CD4-positive, alpha-beta T cell treated with Interleukin-12 subunit alpha and Interleukin-12 subunit beta, for 1 hour (primary cell): ENCODE results near the gene SH3GL3.

Source experiments
- DNase-seq: peaks from one replicate; pipeline ENCODE4 v3.0.0-alpha.2; 2020

Gene SH3GL3

DNA sequence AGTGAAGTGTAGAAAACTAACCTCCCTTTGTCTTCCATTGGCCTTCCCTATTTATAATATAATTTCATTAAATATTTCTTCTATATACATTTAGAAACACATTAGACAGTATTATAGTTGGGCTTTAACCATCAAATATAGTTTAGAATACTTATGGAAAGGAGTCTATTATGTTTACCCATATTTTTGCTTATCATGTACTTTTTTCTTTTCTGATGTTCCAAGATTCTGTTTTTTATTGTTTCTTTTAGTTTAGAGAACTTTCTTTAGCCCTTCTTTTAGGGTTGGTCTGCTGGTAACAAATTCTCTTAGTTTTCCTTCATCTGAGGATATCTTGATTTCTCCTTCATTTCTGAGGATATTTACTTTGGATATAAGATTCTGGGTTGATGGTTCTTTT lies 23.7 kb downstream of the SH3GL3 start:
- no peak for DNase-seq

DNA sequence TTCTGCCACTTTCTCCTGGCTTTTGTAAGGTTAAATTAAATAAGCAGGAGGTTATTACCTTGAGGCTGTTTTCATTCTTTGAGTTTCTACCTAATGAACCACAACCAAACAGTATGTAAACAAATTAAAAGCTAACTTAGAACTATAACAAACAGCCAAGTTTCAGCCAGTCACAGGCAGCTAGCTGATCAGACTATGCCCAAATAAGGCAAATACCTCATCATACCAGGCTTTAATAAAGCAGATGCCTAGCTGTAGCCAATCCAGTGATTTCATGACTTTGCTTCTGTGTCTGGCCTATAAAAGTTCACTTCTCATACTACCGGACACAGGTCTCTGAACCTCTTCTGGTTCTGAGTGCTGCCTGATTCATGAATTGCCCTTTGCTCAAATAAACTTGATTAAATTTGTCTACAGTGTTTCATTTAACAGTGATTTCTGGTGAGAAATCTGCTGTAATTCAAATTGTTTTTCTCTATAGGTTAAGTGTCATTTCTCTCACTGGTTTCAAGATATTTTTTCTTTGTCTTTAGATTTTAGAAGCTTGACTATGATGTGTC lies 24.2 kb downstream of the SH3GL3 start:
- no peak for DNase-seq

DNA sequence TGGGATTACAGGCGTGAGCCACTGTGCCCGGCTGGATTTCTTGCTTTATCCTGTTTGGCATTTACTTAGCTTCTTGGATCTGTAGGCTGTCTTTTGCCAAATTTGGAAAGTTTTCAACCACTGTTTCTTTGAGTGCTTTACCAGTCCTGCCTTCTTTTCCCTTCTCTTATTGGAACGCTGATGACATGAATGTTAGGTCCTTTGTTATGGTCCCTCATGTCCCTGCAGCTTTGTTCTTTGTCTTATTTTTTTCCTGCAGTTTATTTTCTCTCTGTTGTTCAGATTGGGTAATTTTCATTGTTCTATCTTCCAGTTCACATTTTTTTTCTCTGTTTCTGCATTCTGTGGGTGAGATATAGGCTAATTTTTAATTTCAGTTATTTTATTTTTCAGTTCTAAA lies 25.0 kb downstream of the SH3GL3 start:
- DNase-seq, result no peak

DNA sequence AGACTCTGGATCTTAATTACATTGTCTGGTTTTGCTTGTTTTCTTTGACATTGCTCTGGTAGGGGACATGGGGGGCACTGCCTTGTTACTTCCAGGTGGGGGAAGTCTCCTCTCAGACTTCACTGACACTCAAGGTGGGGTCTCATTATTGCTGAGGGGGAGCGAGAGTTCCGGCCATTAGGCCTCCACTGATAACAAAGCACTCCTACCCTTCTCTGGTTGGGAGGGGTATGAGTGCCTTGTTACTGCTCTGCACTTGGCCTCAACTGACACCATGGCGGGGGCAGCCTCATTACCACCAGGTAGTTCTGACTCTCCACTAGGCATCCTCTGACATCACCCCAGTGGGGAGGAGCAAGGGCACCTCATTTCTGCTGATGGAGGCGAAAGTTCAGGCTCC lies 25.7 kb downstream of the SH3GL3 start:
- no peak for DNase-seq

DNA sequence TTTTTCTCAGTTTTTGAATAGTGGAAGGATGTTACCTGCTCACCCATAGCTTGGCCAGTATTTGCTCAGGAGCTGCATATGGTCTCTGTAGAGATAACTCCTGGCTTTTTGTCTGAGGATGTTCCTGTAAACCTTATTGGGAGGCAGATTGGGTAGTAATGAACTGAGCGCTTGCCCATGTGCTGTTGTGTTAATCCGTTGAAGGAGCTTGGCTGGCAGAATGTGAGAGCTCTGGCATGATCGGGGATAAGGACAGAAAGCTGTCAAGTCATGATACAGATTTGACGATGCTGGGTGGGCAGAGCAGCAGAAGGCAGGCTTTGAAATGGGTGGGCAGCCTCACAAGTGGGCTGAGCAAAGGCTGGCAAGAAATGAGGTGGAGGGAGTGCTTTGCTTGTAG lies 27.4 kb downstream of the SH3GL3 start:
- no peak for DNase-seq

DNA sequence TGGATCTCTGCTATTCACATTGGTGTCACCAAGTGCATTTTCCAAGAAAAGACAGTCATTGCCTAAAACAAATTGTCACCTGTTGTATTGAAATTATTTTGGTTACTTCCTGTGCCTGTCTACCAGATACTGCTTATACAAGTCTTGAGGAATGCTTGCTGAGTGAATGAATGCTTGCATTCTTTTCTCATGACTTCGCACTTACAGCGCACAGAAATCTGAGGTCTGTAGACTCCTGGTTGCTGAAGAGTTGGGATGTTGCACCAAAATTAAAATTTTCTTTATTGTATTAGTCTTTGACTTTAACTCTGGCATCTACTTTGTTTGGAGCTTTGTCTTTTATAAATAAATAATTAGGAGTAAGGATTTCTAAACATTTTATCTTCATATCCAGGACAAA lies 28.4 kb downstream of the SH3GL3 start:
- no peak for DNase-seq

DNA sequence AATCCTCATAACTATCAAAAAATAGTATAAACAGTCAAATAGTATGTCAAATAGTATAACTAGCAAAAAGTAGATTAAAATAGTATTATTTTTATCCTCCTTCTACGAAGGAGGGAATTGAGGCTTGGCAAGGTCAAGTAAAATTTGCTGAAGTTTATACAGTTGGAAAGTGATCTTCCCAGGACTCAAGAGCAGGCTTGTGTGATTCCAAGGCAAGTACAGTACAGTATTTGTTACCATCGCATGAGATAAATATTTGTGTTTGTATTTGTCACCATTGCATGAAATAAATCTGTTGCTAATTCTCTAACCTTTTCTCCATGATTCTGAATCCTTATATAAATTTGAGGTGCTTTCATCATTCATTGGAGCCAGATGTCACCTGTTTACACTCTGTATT lies 28.9 kb downstream of the SH3GL3 start:
- no peak for DNase-seq

DNA sequence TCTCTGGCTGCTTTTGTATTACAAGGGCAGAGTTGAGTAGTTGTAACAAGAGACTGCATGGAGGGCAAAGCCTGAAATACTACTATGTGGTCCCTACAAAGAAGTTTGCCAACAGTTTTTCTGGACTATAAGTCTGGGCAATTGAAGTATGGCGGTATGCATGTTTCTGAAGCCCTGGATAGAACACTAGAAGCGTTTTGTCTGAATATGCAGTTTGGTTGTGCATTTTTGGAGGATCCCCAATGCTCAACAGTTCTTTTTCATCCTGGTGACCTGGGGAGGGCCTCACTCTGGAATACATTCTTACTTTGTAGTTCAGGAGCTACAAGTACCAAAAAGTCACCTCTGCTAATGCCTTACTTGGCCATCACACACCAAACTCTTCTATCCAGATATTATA lies 29.6 kb downstream of the SH3GL3 start:
- no peak for DNase-seq

DNA sequence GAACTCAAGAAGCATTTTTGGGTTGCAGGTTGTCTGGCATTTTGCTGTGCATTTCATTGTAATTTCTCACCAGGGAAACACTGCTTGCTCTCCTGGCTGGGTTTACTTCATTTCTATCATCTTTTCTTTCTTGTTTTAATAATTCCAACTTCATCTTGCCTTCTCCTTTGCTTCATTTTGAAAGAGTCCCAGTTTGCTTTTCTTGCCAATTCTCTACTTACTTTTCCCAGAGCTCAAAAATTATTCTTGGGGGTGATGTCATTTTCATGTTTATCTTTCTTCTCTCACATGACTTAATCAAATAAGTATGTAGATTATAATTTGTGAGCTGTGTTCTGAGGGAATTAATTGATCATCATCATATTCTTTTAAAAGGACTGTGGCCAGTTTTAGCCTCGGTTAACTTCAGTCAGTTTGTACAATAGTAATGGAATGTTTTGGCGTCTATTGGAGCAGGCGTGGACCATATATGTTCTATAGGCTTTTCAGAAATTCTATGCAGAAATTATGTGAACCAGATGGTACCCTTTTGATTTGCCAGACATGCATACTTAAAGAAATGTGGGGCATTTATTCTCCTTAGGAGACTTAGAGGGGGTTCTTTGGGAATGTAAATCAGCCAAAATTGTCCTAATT lies 30.1 kb downstream of the SH3GL3 start:
- DNase-seq, result no peak

DNA sequence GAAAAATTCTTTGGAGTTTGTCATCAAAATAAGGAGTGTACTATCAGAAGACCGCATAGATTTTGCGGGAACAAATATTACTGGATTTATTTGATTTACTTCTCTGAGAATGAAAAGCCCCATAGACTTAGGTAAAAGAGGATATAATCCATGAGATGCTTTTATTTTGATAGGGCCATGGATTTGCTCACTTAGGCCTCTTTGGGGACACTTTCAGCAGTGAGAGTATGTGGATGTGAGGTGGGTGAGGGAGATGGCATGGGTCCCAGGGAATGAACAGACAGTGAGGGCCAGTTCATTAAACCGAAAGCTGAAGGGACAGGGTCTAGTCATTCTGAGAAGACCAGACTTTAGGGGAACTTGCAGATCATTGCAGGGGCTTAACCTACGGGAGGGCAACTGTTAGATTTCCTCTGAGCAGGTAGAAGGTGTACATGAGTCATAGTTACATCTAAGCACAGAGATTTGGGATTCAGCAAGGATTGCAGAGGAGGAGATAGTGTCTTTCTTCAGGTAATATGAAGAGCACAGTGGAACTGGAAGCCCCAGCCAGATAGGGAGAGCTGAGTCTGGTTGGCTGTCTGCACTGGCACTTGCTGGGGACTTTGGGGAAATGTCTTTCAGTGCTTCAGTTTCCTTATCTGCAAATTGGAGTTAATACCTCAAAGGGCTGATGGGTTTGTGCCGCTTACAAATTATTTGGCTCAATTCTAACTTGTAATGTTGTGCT lies 30.8 kb downstream of the SH3GL3 start:
- no peak for DNase-seq

DNA sequence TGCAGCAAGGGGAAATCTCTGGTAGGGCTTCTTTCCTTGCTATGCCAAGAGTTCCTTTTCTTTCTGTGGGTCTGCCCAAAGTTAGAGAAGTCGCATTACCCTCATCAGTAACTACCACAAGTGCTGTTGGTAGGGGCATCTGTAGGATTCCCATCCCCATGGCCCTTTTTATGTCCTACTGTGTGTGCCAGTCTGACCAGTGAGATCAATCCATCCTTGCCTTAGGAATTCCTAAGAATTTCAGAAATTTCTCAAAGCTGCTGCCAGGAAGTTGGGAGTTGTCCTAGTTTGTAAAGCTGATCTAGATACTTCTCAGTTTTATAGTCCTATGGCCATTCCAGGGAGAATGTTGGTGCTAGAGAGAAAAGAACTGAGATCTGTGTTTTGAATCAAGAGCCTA lies 36.5 kb downstream of the SH3GL3 start:
- DNase-seq, result no peak

DNA sequence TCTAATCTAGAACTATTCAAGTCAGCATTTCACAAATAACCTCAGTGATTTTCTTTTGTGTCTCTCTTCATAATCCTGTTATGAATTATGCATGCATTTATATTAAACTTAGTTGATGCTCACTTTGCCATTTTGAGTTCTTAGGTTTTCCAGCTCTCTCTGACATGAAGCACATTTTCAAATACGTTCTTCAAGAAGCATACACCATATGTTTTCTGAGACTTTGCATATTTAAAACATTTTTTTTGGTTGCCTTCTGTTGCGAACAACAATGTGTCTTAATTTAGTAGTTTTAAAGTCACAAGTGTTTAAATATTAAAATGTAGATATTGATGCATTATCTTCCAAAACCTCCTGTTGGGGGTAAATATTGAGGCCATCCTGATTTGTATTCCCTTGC lies 37.5 kb downstream of the SH3GL3 start:
- no peak for DNase-seq

DNA sequence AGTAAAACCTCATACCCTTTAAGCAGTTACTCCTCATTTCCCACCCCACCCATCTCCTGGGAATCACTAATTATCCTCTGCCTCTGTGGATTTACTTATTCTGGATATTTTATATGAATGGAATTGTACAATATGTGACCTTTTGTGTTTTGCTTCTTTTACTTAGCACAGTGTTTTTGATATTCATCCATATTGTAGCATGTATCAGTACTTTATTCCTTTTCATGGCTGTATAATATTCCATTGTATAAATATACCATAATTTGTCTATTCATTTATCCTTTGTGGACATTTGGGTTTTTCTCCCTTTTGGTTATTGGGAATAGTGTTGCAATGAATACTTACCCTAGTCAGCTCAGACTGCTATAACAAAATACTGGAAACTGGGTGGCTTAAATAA lies 39.2 kb downstream of the SH3GL3 start:
- no peak for DNase-seq

DNA sequence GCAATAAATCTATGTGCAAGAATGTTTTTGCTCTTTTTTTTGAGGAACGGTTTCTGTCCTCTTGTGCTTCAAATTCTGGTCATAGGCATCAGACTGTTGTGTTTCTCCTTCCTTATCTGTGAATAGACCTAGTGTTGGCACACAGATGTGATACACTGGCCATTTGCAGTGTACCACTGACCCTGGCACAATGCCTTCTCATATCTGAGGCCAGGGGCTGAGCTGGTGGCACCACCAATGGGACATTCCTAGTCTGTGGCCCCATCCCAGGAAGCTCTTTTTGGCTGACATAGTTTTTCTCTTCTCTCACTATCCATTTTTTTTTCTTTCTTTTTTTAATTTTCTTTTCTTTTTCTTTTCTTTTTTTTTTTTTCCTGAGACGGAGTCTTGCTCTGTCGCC lies 40.4 kb downstream of the SH3GL3 start:
- no peak for DNase-seq

DNA sequence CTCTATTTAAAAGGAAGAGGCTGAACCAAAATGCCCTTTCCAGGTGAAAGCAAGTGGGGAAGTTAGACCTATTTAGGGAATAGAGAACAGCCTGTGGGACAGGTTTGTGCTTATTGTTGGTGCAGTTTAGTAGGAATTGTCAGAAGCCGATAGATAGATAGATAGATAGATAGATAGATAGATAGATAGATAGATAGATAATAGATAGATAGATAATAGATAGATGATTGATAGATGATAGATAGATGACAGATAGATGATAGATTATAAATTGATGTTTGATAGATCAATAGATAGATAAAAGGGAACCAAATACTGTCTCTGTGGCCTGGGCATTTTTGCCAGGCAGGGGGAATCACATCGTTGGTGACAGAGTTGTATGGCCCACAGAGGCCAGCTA lies 42.5 kb downstream of the SH3GL3 start:
- DNase-seq, result no peak

DNA sequence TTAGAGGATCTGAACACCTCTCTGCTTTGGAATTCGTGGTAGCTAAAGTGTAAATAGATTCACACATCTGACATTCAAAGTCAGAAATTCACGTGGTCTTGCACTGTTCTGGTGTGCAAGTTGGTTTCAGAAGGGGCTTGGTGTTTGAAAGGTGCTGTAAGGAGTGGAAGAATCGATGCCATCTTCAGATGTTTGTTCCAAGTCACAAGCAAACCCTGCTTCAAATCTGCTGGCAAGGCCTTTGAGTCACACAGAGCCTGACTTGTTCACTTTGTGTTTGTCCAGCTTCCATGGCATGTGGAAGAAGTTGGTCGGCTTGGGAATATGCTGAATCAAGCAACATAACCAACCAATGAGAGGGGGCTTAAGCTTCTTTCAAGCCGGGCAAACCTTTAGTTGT lies 44.3 kb downstream of the SH3GL3 start:
- DNase-seq, result no peak

DNA sequence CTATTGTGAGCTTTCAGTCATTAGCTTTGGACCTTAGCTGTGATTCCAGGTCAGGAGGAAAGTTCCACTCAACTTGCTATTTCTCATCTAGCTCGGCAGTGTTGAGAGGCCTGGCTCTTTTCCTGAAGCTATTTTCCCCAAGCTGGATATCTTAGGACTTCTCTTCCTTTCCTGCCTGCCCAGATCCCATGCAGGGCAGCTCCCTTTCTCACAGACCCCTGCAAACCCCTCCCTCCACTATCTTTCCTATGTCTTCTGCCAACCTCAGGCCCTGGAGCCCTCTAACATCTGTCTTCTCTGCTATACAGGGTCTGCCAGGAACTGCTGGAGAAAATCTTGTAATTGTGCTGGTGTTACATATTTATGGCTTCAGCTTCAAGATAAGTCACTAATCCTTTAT lies 49.6 kb downstream of the SH3GL3 start:
- no peak for DNase-seq

DNA sequence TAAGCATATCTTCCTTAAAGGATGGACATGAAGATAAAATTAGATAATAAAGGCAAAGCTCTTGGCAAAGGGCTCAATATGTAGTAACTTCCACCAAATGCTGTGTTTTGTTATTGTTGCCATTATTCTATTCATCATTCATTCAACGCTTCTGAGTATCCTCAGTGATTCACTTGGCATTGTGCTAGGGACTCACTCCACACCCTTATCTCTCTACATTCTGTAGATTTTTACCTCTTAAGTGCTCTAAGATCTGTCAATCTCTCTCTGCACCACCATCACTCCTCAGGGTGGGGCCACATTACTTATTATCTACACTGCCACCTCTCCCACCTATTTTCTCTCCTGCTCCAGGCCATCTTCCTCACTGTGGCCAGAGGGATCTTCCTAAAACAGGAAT lies 51.2 kb downstream of the SH3GL3 start:
- no peak for DNase-seq

DNA sequence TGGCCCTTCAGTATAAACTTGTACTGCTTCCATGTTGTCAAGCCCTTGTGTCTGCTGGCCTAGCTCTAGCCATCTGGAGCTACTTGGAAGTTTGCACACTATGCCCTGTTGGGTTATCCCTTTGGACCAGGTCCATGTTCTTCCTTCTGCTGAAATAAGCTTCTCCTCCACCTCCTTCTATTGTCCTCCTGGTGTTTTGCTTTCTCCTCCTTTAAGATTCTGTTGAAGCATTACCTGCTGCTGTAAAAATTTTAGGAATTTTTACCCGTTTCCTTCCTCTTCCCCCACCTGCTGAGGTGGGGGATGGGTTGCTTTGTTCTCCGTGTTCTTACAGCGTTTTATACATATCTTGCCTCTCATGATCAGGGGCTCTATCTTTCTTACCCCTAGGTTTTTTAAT lies 51.7 kb downstream of the SH3GL3 start:
- DNase-seq, result no peak

DNA sequence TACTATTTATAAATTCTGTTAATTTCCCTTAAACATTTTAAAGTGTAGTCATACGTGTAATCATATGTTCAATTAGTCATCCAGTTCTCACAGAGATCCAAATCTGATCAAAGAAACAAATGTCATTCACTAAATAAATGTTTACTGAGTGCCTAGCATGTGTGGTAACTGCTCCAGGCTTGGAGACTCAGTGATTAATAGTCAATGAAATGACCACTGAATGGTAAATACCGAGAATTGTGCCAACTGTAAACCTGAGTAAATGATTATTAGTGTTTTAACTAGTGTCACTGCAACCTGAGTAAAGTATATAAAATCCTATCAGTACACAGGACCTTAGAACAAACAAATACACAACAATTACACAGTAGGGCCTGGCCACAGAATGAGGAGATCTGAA lies 52.3 kb downstream of the SH3GL3 start:
- no peak for DNase-seq

DNA sequence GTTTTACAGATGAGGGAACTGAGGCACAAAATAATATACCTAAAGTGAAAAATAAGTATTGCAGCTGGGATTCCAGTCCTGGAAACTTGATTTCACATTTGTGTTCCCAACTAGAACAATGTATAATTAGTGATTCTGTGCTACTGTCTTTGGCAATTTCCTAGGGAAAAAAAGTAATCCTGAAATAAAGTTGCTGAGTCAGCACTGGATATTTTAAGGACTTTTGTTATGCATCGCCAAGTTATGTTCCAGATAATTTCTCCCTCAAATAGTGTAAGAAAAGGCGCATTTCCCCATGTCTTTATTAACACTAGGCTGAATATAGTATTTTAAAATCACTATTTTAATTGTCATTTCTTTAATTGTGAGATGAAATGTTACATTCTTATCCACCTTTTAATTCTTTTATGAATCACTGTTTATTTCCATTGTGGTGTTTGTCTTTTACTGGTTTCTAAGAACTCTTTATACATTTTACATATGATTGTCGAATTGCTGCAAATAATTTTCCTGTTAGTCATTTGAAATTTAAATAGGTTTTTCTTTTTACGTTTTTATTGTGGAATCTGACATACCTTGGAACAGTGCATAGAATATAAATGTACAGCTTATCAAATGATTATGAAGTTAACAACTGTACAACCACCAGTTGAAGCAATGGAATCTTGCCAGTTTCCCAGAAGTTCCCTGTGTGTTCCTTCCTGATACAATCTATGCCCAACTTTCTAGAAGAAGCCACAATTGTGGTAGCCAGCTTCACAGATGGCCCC lies 56.6 kb downstream of the SH3GL3 start:
- no peak for DNase-seq

DNA sequence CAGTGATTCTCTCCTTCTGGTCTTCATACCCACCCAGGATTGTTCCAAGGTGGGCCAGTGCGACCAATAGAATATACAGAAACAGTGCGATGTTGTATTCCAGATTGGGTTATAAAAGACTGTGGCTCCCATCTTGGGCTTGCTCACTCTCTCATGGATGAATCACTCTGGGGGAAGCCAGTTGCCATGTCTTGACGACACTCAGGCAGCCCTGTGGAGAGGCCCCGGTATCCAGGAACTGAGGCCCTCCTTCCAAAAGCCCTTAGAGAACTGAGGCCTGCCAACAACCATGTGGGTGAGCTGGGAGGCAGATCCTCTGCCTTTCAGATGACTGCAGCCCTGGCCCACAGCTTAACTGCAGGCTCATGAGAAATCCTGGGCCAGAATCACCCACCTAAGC lies 57.2 kb downstream of the SH3GL3 start:
- no peak for DNase-seq

DNA sequence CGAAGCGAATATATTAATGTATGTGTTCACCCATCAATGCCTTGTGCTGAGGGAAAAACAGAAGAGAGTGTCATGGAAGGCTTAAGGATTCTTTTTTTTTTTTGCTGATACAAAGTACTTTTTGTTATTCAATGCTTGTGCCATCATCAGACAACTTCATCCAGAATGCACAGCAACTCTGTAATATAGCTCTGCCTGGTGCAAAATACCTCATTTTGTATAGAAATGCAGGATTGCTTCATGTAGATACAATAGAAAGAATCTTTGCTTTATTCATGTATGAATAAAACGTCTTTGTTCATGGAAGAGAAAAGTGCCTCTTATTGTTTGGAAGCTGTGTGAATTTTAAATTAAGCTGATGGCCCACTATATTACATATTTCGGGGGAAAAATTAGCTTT lies 62.9 kb downstream of the SH3GL3 start:
- DNase-seq, result no peak

DNA sequence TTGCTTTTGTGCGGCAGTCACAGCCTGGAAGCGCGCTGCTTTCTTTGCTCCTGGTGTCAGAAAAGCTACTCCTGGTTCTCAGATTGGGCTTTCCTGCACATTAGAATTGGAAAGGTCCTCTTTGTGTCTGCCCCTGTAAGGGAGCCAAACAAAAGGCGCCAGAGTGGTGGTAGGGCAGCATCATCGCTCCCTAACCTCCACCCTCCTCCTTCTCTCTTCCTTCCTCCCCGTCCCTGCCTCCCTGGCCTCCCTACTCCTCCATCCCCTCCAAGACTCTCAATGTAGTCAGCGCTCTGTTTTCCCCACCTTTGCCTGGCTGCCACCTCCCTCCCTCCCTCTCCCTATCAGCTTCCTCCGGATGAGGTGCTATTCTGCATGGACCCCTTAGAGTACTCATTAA lies 65.3 kb downstream of the SH3GL3 start:
- no peak for DNase-seq
